H1 (cell line): Measurements from ENCODE around the gene PTH1R. TPM values are rescaled to one million over a fixed set of nuclear protein-coding genes. Genes with fewer than 3 reads are reported as not detected.

ENCODE experiments used
- polyA plus RNA-seq, 7 experiments: library from polyadenylated mRNA; depleted of rRNA in 3 of 7; stranded (reverse) in 5 of 7; unstranded in 2 of 7; fragments of >200 nt in 5 of 7; fragments of 200-250 nt in 2 of 7; gene quantifications; 1 replicate in 5 of 7; 2 replicates in 1 of 7; 4 replicates in 1 of 7; pipeline versions ENCODE4 v1.2.1 to v1.2.3, GENCODE V29; 2011 to 2013; ENCODE audit warnings: missing spikeins in 2 of 7, mixed read lengths in 2 of 7
- total RNA-seq: library from RNA; stranded (reverse); fragmentation: NEBNext Ultra II Directional; extraction: Animal tissue kit (Norgen Biotek cat#: 25700); gene quantifications from 2 replicates; pipeline ENCODE4 v1.2.1, GENCODE V29; 2021
- TF ChIP-seq, protein P1 (sequence below): fragments of 300-600 bp; sonication (generic); IDR thresholded peaks from 2 replicates; pipeline ENCODE4 v1.7.1; 2012; ENCODE audit warnings: low read length, moderate library complexity, mild to moderate bottlenecking, inconsistent platforms; ENCODE audit not compliant: insufficient replicate concordance

The PTH1R gene
- total and polyA plus RNA-seq, 2 of the 8 experiments (the other 6 are each of a cell fraction or from before 2014, with no cell fraction given): 0.57 to 1.5 TPM

DNA sequence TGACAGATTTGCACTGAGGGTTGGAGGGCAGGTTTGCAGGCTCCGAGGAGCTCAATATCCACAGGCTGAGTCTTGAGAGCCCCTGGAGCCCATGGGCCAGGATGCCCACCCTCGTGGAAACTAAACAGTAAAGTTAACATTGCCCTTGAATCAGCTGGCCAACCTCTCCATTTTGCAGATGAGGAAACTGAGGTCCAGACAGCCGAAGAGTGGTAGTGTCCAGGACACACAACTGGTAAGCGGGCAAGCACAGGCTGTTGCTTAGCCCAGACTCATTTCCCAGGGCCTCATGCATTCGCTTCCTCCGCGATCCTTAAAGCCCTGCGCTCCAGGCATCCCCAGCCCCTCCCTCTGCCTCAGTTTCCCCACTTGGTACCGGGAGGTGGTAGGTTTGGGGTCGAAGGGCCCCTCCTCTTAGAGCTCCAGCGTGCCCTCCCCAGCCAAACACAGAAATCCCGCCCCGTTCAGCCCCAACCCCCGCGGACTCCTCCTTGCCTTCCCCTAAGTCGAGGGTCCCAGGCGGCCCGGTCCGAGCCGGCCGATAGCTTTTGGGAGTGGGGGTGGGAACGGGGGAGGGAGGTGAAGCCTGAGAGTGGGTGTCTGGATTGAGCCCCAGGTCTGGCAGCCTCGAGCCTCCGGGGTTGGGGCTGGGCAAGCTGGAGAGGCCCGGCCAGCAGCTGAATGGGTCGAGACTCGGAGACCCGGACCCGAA is 3.5 kb downstream of the PTH1R start (continued):
- TF ChIP-seq, protein P1, sequence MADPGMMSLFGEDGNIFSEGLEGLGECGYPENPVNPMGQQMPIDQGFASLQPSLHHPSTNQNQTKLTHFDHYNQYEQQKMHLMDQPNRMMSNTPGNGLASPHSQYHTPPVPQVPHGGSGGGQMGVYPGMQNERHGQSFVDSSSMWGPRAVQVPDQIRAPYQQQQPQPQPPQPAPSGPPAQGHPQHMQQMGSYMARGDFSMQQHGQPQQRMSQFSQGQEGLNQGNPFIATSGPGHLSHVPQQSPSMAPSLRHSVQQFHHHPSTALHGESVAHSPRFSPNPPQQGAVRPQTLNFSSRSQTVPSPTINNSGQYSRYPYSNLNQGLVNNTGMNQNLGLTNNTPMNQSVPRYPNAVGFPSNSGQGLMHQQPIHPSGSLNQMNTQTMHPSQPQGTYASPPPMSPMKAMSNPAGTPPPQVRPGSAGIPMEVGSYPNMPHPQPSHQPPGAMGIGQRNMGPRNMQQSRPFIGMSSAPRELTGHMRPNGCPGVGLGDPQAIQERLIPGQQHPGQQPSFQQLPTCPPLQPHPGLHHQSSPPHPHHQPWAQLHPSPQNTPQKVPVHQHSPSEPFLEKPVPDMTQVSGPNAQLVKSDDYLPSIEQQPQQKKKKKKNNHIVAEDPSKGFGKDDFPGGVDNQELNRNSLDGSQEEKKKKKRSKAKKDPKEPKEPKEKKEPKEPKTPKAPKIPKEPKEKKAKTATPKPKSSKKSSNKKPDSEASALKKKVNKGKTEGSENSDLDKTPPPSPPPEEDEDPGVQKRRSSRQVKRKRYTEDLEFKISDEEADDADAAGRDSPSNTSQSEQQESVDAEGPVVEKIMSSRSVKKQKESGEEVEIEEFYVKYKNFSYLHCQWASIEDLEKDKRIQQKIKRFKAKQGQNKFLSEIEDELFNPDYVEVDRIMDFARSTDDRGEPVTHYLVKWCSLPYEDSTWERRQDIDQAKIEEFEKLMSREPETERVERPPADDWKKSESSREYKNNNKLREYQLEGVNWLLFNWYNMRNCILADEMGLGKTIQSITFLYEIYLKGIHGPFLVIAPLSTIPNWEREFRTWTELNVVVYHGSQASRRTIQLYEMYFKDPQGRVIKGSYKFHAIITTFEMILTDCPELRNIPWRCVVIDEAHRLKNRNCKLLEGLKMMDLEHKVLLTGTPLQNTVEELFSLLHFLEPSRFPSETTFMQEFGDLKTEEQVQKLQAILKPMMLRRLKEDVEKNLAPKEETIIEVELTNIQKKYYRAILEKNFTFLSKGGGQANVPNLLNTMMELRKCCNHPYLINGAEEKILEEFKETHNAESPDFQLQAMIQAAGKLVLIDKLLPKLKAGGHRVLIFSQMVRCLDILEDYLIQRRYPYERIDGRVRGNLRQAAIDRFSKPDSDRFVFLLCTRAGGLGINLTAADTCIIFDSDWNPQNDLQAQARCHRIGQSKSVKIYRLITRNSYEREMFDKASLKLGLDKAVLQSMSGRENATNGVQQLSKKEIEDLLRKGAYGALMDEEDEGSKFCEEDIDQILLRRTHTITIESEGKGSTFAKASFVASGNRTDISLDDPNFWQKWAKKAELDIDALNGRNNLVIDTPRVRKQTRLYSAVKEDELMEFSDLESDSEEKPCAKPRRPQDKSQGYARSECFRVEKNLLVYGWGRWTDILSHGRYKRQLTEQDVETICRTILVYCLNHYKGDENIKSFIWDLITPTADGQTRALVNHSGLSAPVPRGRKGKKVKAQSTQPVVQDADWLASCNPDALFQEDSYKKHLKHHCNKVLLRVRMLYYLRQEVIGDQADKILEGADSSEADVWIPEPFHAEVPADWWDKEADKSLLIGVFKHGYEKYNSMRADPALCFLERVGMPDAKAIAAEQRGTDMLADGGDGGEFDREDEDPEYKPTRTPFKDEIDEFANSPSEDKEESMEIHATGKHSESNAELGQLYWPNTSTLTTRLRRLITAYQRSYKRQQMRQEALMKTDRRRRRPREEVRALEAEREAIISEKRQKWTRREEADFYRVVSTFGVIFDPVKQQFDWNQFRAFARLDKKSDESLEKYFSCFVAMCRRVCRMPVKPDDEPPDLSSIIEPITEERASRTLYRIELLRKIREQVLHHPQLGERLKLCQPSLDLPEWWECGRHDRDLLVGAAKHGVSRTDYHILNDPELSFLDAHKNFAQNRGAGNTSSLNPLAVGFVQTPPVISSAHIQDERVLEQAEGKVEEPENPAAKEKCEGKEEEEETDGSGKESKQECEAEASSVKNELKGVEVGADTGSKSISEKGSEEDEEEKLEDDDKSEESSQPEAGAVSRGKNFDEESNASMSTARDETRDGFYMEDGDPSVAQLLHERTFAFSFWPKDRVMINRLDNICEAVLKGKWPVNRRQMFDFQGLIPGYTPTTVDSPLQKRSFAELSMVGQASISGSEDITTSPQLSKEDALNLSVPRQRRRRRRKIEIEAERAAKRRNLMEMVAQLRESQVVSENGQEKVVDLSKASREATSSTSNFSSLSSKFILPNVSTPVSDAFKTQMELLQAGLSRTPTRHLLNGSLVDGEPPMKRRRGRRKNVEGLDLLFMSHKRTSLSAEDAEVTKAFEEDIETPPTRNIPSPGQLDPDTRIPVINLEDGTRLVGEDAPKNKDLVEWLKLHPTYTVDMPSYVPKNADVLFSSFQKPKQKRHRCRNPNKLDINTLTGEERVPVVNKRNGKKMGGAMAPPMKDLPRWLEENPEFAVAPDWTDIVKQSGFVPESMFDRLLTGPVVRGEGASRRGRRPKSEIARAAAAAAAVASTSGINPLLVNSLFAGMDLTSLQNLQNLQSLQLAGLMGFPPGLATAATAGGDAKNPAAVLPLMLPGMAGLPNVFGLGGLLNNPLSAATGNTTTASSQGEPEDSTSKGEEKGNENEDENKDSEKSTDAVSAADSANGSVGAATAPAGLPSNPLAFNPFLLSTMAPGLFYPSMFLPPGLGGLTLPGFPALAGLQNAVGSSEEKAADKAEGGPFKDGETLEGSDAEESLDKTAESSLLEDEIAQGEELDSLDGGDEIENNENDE: no peak
